Measurements from ENCODE around the gene PRSS56.
"Not testable (repeated sequence)": the region's sequence is repeated elsewhere in the genome, so short reads cannot be mapped to it uniquely, and the experiment has no call there.

PRSS56 gene

GRCh38 chr2:232542715-232543467 is 22.7 kb downstream of the PRSS56 start:
- no peak for DNase-seq

GRCh38 chr2:232543491-232543890 is 23.3 kb downstream of the PRSS56 start:
- no peak for DNase-seq

GRCh38 chr2:232543928-232544631 is 23.9 kb downstream of the PRSS56 start:
- no peak for DNase-seq

GRCh38 chr2:232544674-232545073 is 24.5 kb downstream of the PRSS56 start:
- DNase-seq, result no peak

- DNase-seq, result no peak
These were observed 25.6 kb downstream of the PRSS56 start for GRCh38 chr2:232545511-232546375.

- no peak for DNase-seq
These were observed 27.8 kb downstream of the PRSS56 start for GRCh38 chr2:232547991-232548390.

- no peak for DNase-seq
These were observed 29.6 kb downstream of the PRSS56 start for GRCh38 chr2:232549655-232550353.

- peak; percentile 95 for DNase-seq
These were observed 30.4 kb downstream of the PRSS56 start, which contains the start of the genes EIF4E2 and TIGD1 for GRCh38 chr2:232550354-232551249. TSS of gene EIF4E2 (plus strand) at chr2:232550689. CDS start at chr2:232550725, 36 bp downstream. TSS of gene TIGD1 (minus strand) at chr2:232550557. CDS start at chr2:232549882, 675 bp downstream.

GRCh38 chr2:232551250-232551638 is 31.1 kb downstream of the PRSS56 start:
- no peak for DNase-seq

- DNase-seq, result no peak
These were observed 31.6 kb downstream of the PRSS56 start for GRCh38 chr2:232551776-232552175.

GRCh38 chr2:232556426-232556825 is 36.2 kb downstream of the PRSS56 start:
- DNase-seq, result no peak

GRCh38 chr2:232562515-232563151 is 42.4 kb downstream of the PRSS56 start:
- no peak for DNase-seq

- DNase-seq, result no peak
These were observed 43.4 kb downstream of the PRSS56 start for GRCh38 chr2:232563580-232563979.

- no peak for DNase-seq
These were observed 47.5 kb downstream of the PRSS56 start for GRCh38 chr2:232567721-232568120.

- DNase-seq, result peak; percentile 73
These were observed 48.0 kb downstream of the PRSS56 start for GRCh38 chr2:232568161-232568560.

- no peak for DNase-seq
These were observed 49.4 kb downstream of the PRSS56 start for GRCh38 chr2:232569541-232569940.

GRCh38 chr2:232570481-232570880 is 50.3 kb downstream of the PRSS56 start:
- DNase-seq, result not testable (repeated sequence)

- DNase-seq, result no peak
These were observed 50.9 kb downstream of the PRSS56 start for GRCh38 chr2:232571026-232571474.

- no peak for DNase-seq
These were observed 52.9 kb downstream of the PRSS56 start for GRCh38 chr2:232573042-232573441.

GRCh38 chr2:232573771-232574435 is 53.7 kb downstream of the PRSS56 start:
- no peak for DNase-seq
